HepG2 (cell line): ENCODE data around the gene EARS2. TPM values are rescaled to one million over a fixed set of nuclear protein-coding genes. Genes with fewer than 3 reads are reported as not detected.

Source experiments
- AGO2 ChIP-seq: fragments of 200-400 bp; formaldehyde crosslinking; optimal IDR thresholded peaks from 2 replicates; pipeline ENCODE3; 2017; ENCODE audit warnings: mild to moderate bottlenecking, low read depth, low read length, moderate library complexity
- DMAP1 ChIP-seq: IDR thresholded peaks from 2 replicates; pipeline ENCODE4 v1.6.1; 2016
- IRX3 ChIP-seq: sonication (generic); formaldehyde crosslinking; IDR thresholded peaks from 2 replicates; pipeline ENCODE4 v1.8.1; 2023; ENCODE audit warnings: mild to moderate bottlenecking, low read depth, missing genetic modification reagents, borderline replicate concordance
- NAIF1 ChIP-seq: sonication (generic); formaldehyde crosslinking; IDR thresholded peaks from 2 replicates; pipeline ENCODE4 v1.5.0; 2020; ENCODE audit warnings: mild to moderate bottlenecking, missing genetic modification reagents, borderline replicate concordance
- RAD51 ChIP-seq: fragments of 450-650 bp; IDR thresholded peaks from 2 replicates; pipeline ENCODE4 v1.6.1; 2016; ENCODE audit warnings: borderline replicate concordance
- ZNF274 ChIP-seq: sonication (generic); formaldehyde crosslinking; IDR thresholded peaks from 2 replicates; pipeline ENCODE4 v1.5.1; 2020; ENCODE audit warnings: mild to moderate bottlenecking, missing genetic modification reagents
- ZNF713 ChIP-seq: sonication (generic); formaldehyde crosslinking; IDR thresholded peaks from 2 replicates; pipeline ENCODE4 v1.4.0; 2020; ENCODE audit warnings: mild to moderate bottlenecking, missing genetic modification reagents
- polyA plus RNA-seq, 8 experiments: library from polyadenylated mRNA; depleted of rRNA in 3 of 8; stranded (reverse) in 7 of 8; unstranded in 1 of 8; fragments of >200 nt; fragmentation: Illumina TruSeq in 4 of 8; extraction: Trizol in 4 of 8; gene quantifications; 2 replicates each; pipeline versions ENCODE4 v1.2.1 to v1.2.3, GENCODE V29; 2011 to 2016; ENCODE audit warnings: low read depth in 4 of 8, missing spikeins in 1 of 8, mixed read lengths in 1 of 8; ENCODE audit not compliant: insufficient read depth in 1 of 8
- total RNA-seq, 5 experiments: library from RNA; depleted of rRNA; stranded (reverse); fragments of >200 nt; fragmentation: Illumina TruSeq; extraction: Trizol; gene quantifications; 2 replicates each; pipeline ENCODE4 v1.2.3, GENCODE V29; 2016; ENCODE audit warnings: low read depth in 1 of 5
- TF ChIP-seq, protein P1 (sequence below), 2 experiments: IDR thresholded peaks; 2 replicates each; pipeline ENCODE4 v1.6.1; 2011 to 2012; ENCODE audit warnings: low read length in 2 of 2, borderline replicate concordance in 1 of 2, low read depth in 1 of 2, mild to moderate bottlenecking in 1 of 2, moderate library complexity in 1 of 2
- TF ChIP-seq, protein P2 (sequence below): sonication (generic); formaldehyde crosslinking; IDR thresholded peaks from 2 replicates; pipeline ENCODE4 v1.4.0; 2020; ENCODE audit warnings: low read depth, mild to moderate bottlenecking, missing genetic modification reagents
- TF ChIP-seq, protein P3 (sequence below): IDR thresholded peaks from 2 replicates; pipeline ENCODE4 v1.6.1; 2016; ENCODE audit warnings: low read depth, missing genetic modification reagents, missing compliant biosample characterization
- TF ChIP-seq, protein P4 (sequence below): sonication (generic); formaldehyde crosslinking; IDR thresholded peaks from 2 replicates; pipeline ENCODE4 v1.9.0; 2021; ENCODE audit warnings: missing genetic modification reagents, borderline replicate concordance
- TF ChIP-seq, protein P5 (sequence below): sonication (generic); formaldehyde crosslinking; IDR thresholded peaks from 2 replicates; pipeline ENCODE4 v1.8.0; 2022; ENCODE audit warnings: missing genetic modification reagents, mild to moderate bottlenecking, inconsistent platforms, borderline replicate concordance

EARS2 gene
- total and polyA plus RNA-seq, 2 of the 13 experiments (the other 11 are each of a cell fraction or from before 2014, with no cell fraction given): 49.4 to 80.4 TPM

DNA sequence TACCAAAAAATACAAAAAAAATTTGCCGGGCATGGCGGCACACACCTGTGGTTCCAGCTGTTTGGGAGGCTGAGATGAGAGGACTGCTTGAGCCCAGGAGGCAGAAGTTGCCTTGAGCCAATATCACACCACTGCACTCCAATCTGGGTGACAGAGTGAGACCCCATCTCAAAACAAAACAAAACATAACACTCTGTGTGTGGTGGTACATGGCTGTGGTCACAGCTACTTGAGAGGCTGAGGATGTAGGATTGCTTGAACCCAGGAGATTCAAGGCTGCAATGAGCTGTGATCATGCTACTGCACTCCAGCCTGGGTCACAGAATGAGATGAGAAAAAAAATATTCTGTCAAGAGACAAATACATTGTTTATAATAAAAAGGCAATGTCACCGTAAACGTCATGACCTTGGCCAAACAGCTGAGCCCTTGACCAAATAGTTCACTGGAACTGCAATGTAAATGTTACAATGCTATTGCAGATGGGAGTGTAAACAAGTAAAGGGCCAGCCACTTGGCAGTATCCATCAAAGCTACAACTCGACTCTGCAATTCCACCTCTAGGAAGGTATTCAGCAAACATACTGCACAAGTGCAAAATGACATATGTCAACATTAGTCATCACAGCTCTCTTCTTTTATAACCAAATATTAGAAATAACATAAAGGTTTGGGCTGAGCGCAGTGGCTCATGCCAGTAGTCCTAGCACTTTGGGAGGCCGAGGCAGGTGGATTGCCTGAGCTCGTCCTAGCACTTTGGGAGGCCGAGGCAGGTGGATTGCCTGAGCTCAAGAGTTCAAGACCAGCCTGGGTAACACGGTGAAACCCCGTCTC, 16.9 kb downstream of the EARS2 start (continued):
- TF ChIP-seq, protein P1, sequence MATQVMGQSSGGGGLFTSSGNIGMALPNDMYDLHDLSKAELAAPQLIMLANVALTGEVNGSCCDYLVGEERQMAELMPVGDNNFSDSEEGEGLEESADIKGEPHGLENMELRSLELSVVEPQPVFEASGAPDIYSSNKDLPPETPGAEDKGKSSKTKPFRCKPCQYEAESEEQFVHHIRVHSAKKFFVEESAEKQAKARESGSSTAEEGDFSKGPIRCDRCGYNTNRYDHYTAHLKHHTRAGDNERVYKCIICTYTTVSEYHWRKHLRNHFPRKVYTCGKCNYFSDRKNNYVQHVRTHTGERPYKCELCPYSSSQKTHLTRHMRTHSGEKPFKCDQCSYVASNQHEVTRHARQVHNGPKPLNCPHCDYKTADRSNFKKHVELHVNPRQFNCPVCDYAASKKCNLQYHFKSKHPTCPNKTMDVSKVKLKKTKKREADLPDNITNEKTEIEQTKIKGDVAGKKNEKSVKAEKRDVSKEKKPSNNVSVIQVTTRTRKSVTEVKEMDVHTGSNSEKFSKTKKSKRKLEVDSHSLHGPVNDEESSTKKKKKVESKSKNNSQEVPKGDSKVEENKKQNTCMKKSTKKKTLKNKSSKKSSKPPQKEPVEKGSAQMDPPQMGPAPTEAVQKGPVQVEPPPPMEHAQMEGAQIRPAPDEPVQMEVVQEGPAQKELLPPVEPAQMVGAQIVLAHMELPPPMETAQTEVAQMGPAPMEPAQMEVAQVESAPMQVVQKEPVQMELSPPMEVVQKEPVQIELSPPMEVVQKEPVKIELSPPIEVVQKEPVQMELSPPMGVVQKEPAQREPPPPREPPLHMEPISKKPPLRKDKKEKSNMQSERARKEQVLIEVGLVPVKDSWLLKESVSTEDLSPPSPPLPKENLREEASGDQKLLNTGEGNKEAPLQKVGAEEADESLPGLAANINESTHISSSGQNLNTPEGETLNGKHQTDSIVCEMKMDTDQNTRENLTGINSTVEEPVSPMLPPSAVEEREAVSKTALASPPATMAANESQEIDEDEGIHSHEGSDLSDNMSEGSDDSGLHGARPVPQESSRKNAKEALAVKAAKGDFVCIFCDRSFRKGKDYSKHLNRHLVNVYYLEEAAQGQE (IDR thresholded peaks at IDR 0.05; ENCODE audit: borderline replicate concordance in 1 of 2, low read depth in 1 of 2, low read length in 2 of 2): no peak; a peak in 1 of 4 replicates
- TF ChIP-seq RAD51 (no peak), NAIF1 (peak; percentile 89), DMAP1 (CRISPR knock-in tag) (0 out of 2 replicates have a peak, but pooled peaks have one; percentile 66), AGO2 (no peak), ZNF713 (CRISPR knock-in tag) (peak; percentile 37; the same call in 1 of the 2 replicates), IRX3 (no peak), ZNF274 (CRISPR knock-in tag) (no peak; the same call in 1 of the 2 replicates)
- TF ChIP-seq, protein P2, sequence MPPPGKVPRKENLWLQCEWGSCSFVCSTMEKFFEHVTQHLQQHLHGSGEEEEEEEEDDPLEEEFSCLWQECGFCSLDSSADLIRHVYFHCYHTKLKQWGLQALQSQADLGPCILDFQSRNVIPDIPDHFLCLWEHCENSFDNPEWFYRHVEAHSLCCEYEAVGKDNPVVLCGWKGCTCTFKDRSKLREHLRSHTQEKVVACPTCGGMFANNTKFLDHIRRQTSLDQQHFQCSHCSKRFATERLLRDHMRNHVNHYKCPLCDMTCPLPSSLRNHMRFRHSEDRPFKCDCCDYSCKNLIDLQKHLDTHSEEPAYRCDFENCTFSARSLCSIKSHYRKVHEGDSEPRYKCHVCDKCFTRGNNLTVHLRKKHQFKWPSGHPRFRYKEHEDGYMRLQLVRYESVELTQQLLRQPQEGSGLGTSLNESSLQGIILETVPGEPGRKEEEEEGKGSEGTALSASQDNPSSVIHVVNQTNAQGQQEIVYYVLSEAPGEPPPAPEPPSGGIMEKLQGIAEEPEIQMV (CRISPR knock-in tag): peak; percentile 71; the same call in 1 of the 2 replicates
- TF ChIP-seq, protein P3, sequence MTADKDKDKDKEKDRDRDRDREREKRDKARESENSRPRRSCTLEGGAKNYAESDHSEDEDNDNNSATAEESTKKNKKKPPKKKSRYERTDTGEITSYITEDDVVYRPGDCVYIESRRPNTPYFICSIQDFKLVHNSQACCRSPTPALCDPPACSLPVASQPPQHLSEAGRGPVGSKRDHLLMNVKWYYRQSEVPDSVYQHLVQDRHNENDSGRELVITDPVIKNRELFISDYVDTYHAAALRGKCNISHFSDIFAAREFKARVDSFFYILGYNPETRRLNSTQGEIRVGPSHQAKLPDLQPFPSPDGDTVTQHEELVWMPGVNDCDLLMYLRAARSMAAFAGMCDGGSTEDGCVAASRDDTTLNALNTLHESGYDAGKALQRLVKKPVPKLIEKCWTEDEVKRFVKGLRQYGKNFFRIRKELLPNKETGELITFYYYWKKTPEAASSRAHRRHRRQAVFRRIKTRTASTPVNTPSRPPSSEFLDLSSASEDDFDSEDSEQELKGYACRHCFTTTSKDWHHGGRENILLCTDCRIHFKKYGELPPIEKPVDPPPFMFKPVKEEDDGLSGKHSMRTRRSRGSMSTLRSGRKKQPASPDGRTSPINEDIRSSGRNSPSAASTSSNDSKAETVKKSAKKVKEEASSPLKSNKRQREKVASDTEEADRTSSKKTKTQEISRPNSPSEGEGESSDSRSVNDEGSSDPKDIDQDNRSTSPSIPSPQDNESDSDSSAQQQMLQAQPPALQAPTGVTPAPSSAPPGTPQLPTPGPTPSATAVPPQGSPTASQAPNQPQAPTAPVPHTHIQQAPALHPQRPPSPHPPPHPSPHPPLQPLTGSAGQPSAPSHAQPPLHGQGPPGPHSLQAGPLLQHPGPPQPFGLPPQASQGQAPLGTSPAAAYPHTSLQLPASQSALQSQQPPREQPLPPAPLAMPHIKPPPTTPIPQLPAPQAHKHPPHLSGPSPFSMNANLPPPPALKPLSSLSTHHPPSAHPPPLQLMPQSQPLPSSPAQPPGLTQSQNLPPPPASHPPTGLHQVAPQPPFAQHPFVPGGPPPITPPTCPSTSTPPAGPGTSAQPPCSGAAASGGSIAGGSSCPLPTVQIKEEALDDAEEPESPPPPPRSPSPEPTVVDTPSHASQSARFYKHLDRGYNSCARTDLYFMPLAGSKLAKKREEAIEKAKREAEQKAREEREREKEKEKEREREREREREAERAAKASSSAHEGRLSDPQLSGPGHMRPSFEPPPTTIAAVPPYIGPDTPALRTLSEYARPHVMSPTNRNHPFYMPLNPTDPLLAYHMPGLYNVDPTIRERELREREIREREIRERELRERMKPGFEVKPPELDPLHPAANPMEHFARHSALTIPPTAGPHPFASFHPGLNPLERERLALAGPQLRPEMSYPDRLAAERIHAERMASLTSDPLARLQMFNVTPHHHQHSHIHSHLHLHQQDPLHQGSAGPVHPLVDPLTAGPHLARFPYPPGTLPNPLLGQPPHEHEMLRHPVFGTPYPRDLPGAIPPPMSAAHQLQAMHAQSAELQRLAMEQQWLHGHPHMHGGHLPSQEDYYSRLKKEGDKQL (CRISPR knock-in tag): peak; percentile 99
- TF ChIP-seq, protein P4, sequence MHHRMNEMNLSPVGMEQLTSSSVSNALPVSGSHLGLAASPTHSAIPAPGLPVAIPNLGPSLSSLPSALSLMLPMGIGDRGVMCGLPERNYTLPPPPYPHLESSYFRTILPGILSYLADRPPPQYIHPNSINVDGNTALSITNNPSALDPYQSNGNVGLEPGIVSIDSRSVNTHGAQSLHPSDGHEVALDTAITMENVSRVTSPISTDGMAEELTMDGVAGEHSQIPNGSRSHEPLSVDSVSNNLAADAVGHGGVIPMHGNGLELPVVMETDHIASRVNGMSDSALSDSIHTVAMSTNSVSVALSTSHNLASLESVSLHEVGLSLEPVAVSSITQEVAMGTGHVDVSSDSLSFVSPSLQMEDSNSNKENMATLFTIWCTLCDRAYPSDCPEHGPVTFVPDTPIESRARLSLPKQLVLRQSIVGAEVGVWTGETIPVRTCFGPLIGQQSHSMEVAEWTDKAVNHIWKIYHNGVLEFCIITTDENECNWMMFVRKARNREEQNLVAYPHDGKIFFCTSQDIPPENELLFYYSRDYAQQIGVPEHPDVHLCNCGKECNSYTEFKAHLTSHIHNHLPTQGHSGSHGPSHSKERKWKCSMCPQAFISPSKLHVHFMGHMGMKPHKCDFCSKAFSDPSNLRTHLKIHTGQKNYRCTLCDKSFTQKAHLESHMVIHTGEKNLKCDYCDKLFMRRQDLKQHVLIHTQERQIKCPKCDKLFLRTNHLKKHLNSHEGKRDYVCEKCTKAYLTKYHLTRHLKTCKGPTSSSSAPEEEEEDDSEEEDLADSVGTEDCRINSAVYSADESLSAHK (CRISPR knock-in tag): no peak
- TF ChIP-seq, protein P5, sequence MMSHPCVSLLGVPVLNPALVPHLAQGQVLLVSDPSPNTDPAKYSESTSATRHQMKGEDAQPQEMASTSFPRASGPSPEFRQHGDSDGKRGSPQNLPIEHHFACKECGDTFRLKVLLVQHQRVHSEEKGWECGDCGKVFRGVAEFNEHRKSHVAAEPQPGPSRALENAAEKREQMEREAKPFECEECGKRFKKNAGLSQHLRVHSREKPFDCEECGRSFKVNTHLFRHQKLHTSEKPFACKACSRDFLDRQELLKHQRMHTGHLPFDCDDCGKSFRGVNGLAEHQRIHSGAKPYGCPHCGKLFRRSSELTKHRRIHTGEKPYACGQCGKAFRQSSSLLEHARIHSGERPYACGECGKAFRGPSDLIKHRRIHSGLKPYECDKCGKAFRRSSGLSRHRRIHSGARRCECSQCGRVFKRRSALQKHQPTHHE (CRISPR knock-in tag): no peak
